Measurements from ENCODE around the gene PVALEF. TPM values are rescaled to one million over a fixed set of nuclear protein-coding genes. Genes with fewer than 3 reads are reported as not detected.

PVALEF gene
- polyA plus RNA-seq, 12 donors = 0.12 to 2.6 (median 0.47) TPM; not detected in 3

- no peak for DNase-seq
Observed at GRCh38 chr17:81196505-81197408, 31.4 kb downstream of the PVALEF start.

- DNase-seq = no peak
Observed at GRCh38 chr17:81197409-81197795, 32.1 kb downstream of the PVALEF start.

- no peak for DNase-seq
Observed at GRCh38 chr17:81197831-81198490, 32.7 kb downstream of the PVALEF start.

GRCh38 chr17:81198826-81199481 is 33.6 kb downstream of the PVALEF start:
- DNase-seq = no peak

- no peak for DNase-seq
Observed at GRCh38 chr17:81199482-81199830, 34.1 kb downstream of the PVALEF start.

GRCh38 chr17:81200201-81200600 is 34.9 kb downstream of the PVALEF start:
- no peak for DNase-seq

- DNase-seq = peak; percentile 67
Observed at GRCh38 chr17:81200695-81201580, 35.6 kb downstream of the PVALEF start.

- DNase-seq = no peak
Observed at GRCh38 chr17:81202318-81202717, 37.0 kb downstream of the PVALEF start.

GRCh38 chr17:81203136-81203535 is 37.8 kb downstream of the PVALEF start:
- no peak for DNase-seq

GRCh38 chr17:81204578-81204977 is 39.3 kb downstream of the PVALEF start:
- DNase-seq = no peak

- DNase-seq = no peak
Observed at GRCh38 chr17:81206166-81206565, 40.9 kb downstream of the PVALEF start.

- DNase-seq = no peak
Observed at GRCh38 chr17:81206657-81207056, 41.4 kb downstream of the PVALEF start.

GRCh38 chr17:81207610-81208581 is 42.6 kb downstream of the PVALEF start:
- DNase-seq = no peak

- DNase-seq = no peak
Observed at GRCh38 chr17:81208651-81209050, 43.3 kb downstream of the PVALEF start.

GRCh38 chr17:81209141-81209540 is 43.8 kb downstream of the PVALEF start:
- DNase-seq = no peak

GRCh38 chr17:81210466-81210865 is 45.2 kb downstream of the PVALEF start:
- DNase-seq = no peak

GRCh38 chr17:81210868-81211267 is 45.6 kb downstream of the PVALEF start:
- DNase-seq = no peak

- DNase-seq = no peak
Observed at GRCh38 chr17:81212365-81212764, 47.1 kb downstream of the PVALEF start.

- no peak for DNase-seq
Observed at GRCh38 chr17:81213978-81214377, 48.7 kb downstream of the PVALEF start.

- no peak for DNase-seq
Observed at GRCh38 chr17:81217491-81217890, 52.2 kb downstream of the PVALEF start.
